CD14-positive monocyte (primary cell): ENCODE results near the gene SDF4. TPM values are rescaled to one million over a fixed set of nuclear protein-coding genes. Genes with fewer than 3 reads are reported as not detected.

Experiments
- DNase-seq, 3 donors: peaks; one replicate each; pipeline ENCODE4 v3.0.0-alpha.2; 2011 to 2022
- H2AFZ ChIP-seq: 2 replicates; pipeline ENCODE4 v1.6.0; 2012; ENCODE audit warnings: mild to moderate bottlenecking, low read depth, low read length, inconsistent platforms; ENCODE audit not compliant: insufficient read depth, poor library complexity, severe bottlenecking
- H3K27ac ChIP-seq, 2 donors: 1 replicate in 1 of 2; 2 replicates in 1 of 2; pipeline ENCODE4 v1.5.1; 2012 to 2013; ENCODE audit warnings: low read length in 2 of 2, control low read depth in 1 of 2, inconsistent platforms in 1 of 2, low read depth in 1 of 2, mild to moderate bottlenecking in 1 of 2
- H3K27me3 ChIP-seq, 2 donors: one replicate each; pipeline versions ENCODE4 v1.6.0 to v1.6.1; 2011 to 2013; ENCODE audit warnings: low read length in 2 of 2; ENCODE audit not compliant: control insufficient read depth in 2 of 2, insufficient read depth in 2 of 2
- H3K36me3 ChIP-seq, 2 donors: replicated peaks in 1 of 2; 1 replicate in 1 of 2; 2 replicates in 1 of 2; pipeline versions ENCODE4 v1.5.1 to v1.6.1; 2012 to 2013; ENCODE audit warnings: low read length in 2 of 2, control low read depth in 1 of 2, inconsistent platforms in 1 of 2, mild to moderate bottlenecking in 1 of 2; ENCODE audit not compliant: insufficient read depth in 2 of 2, control insufficient read depth in 1 of 2
- H3K4me1 ChIP-seq, 2 donors: 1 replicate in 1 of 2; 2 replicates in 1 of 2; pipeline versions ENCODE4 v1.5.1 to v1.6.1; 2012 to 2013; ENCODE audit warnings: low read length in 2 of 2, control low read depth in 1 of 2, inconsistent platforms in 1 of 2, mild to moderate bottlenecking in 1 of 2, moderate library complexity in 1 of 2; ENCODE audit not compliant: insufficient read depth in 2 of 2, control insufficient read depth in 1 of 2
- H3K4me2 ChIP-seq: replicated peaks from 2 replicates; pipeline ENCODE3; 2012; ENCODE audit warnings: low read length, moderate library complexity, mild to moderate bottlenecking; ENCODE audit not compliant: poor library complexity, severe bottlenecking; ENCODE audit errors: extremely low read depth
- H3K4me3 ChIP-seq, 3 experiments: fragments of 200-600 bp in 1 of 3; sonication (generic) in 1 of 3; replicated peaks in 1 of 3; 1 replicate in 2 of 3; 2 replicates in 1 of 3; pipeline ENCODE4 v1.5.1; 2011 to 2013; ENCODE audit warnings: low read length in 3 of 3, mild to moderate bottlenecking in 3 of 3, control low read depth in 2 of 3, low read depth in 2 of 3, inconsistent platforms in 1 of 3, moderate library complexity in 1 of 3
- H3K79me2 ChIP-seq: 2 replicates; pipeline ENCODE4 v1.6.0; 2012; ENCODE audit warnings: mild to moderate bottlenecking, control low read depth, inconsistent platforms, low read length, moderate library complexity; ENCODE audit not compliant: insufficient read depth
- H3K9ac ChIP-seq: 2 replicates; pipeline ENCODE4 v1.6.0; 2017; ENCODE audit warnings: low read length, mild to moderate bottlenecking; ENCODE audit not compliant: insufficient read depth, poor library complexity, severe bottlenecking
- H3K9me3 ChIP-seq, 2 donors: replicated peaks in 1 of 2; 1 replicate in 1 of 2; 2 replicates in 1 of 2; pipeline versions ENCODE4 v1.5.1 to v1.6.1; 2012 to 2013; ENCODE audit warnings: low read length in 2 of 2, control low read depth in 1 of 2; ENCODE audit not compliant: control insufficient read depth in 1 of 2, insufficient read depth in 1 of 2
- H4K20me1 ChIP-seq: 2 replicates; pipeline ENCODE4 v1.6.0; 2012; ENCODE audit warnings: mild to moderate bottlenecking, low read length, control low read depth, moderate library complexity; ENCODE audit not compliant: insufficient read depth
- H3K27ac Mint-ChIP-seq, 7 donors: one replicate each; pipeline ENCODE4 v1.8.0; 2020; ENCODE audit warnings: mild to moderate bottlenecking in 7 of 7, mixed read lengths in 7 of 7, moderate library complexity in 6 of 7, inconsistent platforms in 2 of 7
- H3K27me3 Mint-ChIP-seq, 3 donors: one replicate each; pipeline ENCODE4 v1.8.0; 2021 to 2022; ENCODE audit warnings: low read depth in 3 of 3, mild to moderate bottlenecking in 3 of 3, mixed read lengths in 3 of 3, moderate library complexity in 3 of 3, inconsistent platforms in 1 of 3
- H3K36me3 Mint-ChIP-seq, 2 donors: one replicate each; pipeline ENCODE4 v1.8.0; 2020; ENCODE audit warnings: mixed read lengths in 2 of 2, inconsistent platforms in 1 of 2, mild to moderate bottlenecking in 1 of 2
- H3K4me1 Mint-ChIP-seq: one replicate; pipeline ENCODE4 v1.8.0; 2020; ENCODE audit warnings: mild to moderate bottlenecking, mixed read lengths
- H3K4me3 Mint-ChIP-seq, 2 donors: one replicate each; pipeline ENCODE4 v1.8.0; 2020; ENCODE audit warnings: mild to moderate bottlenecking in 2 of 2, mixed read lengths in 2 of 2, moderate library complexity in 1 of 2
- H3K9me3 Mint-ChIP-seq, 7 donors: one replicate each; pipeline ENCODE4 v1.8.0; 2020 to 2022; ENCODE audit warnings: mixed read lengths in 7 of 7, mild to moderate bottlenecking in 6 of 7, moderate library complexity in 6 of 7, inconsistent platforms in 2 of 7
- CTCF ChIP-seq: fragments of 200-600 bp; IDR thresholded peaks from one replicate; pipeline ENCODE4 v1.8.0; 2022; ENCODE audit warnings: antibody characterized with exemption, mild to moderate bottlenecking
- WGBS: methylation state at CpG from one replicate; pipeline ENCODE4 v1.1.5; 2013; ENCODE audit warnings: missing lambda C conversion rate; ENCODE audit not compliant: insufficient coverage; 5-methylcytosine and 5-hydroxymethylcytosine counted together
- intact Hi-C, 2 donors: fragments of 100-400 bp; cut with micrococcal nuclease; formaldehyde crosslinking; loops; one replicate each; pipeline versions ENCODE4 v1.15.0 to v1.15.1; 2023
- polyA plus RNA-seq, 3 donors: library from polyadenylated mRNA; depleted of rRNA in 1 of 3; unstranded in 2 of 3; stranded (reverse) in 1 of 3; fragments of 300-500 nt in 2 of 3; fragments of >200 nt in 1 of 3; fragmentation: Illumina TruSeq in 2 of 3; gene quantifications; 1 replicate in 2 of 3; 2 replicates in 1 of 3; pipeline ENCODE4 v1.2.3, GENCODE V29; 2012 to 2021

SDF4 gene
- polyA plus RNA-seq, 3 donors = 81.7 to 98.9 (median 89.0) TPM

- peak overlapping the region in 1 of 2 donors; percentile 43 for H3K27ac ChIP-seq
- WGBS = 39% methylated on average over 20 of the region's 31 CpGs
- peaks cover 35% of the 10 kb centered on the region for H4K20me1 ChIP-seq
- H3K27me3 ChIP-seq = no peaks in the 10 kb centered on the region
- H2AFZ ChIP-seq = peak overlapping the region; percentile 88
- peaks cover 29 to 30% of the 10 kb centered on the region in 2 donors for H3K4me1 ChIP-seq
- Mint-ChIP-seq H3K27ac (peak overlapping the region in 3 of 7 donors; percentile 6 to 46 (median 30)), H3K4me1 (peaks cover 39% of the 10 kb centered on the region), H3K4me3 (peak overlapping the region; percentile 69 to 76), H3K9me3 (no peaks in the 10 kb centered on the region), H3K27me3 (peaks cover 0 to 3% (median 1%) of the 10 kb centered on the region in 3 donors), H3K36me3 (peaks cover 16 to 22% of the 10 kb centered on the region in 2 donors)
- peak overlapping the region; percentile 64 to 90 (median 82) for H3K4me3 ChIP-seq
- peaks cover 42% of the 10 kb centered on the region for H3K79me2 ChIP-seq
- DNase-seq = no peak
- H3K9me3 ChIP-seq = no peaks in the 10 kb centered on the region
- TF ChIP-seq CTCF = no peak
- peak overlapping the region; percentile 79 for H3K4me2 ChIP-seq
- intact Hi-C loops = no loop called here
- no peaks in the 10 kb centered on the region for H3K36me3 ChIP-seq
- H3K9ac ChIP-seq = peak overlapping the region; percentile 96
Measured at GRCh38 chr1:1274299-1274930, 42.6 kb upstream of the SDF4 start.

- intact Hi-C loops = no loop called here
- peaks cover 39% of the 10 kb centered on the region for H3K4me1 Mint-ChIP-seq
- Histone ChIP-seq H3K36me3 (peaks cover 0 to 3% of the 10 kb centered on the region in 2 donors), H2AFZ (peak within 1 kb of the TSS; percentile 88), H3K9me3 (no peaks in the 10 kb centered on the region), H3K27ac (peak within 1 kb of the TSS; percentile 47 to 88), H3K27me3 (no peaks in the 10 kb centered on the region), H4K20me1 (peaks cover 42% of the 10 kb centered on the region), H3K4me1 (peaks cover 29 to 30% of the 10 kb centered on the region in 2 donors), H3K9ac (peak within 1 kb of the TSS; percentile 96), H3K79me2 (peaks cover 48% of the 10 kb centered on the region), H3K4me3 (peak within 1 kb of the TSS; percentile 81 to 90 (median 82)), H3K4me2 (peak within 1 kb of the TSS; percentile 79)
- peak within 1 kb of the TSS; percentile 92 to 94 for H3K4me3 Mint-ChIP-seq
- WGBS = under 1% methylated on average over 75 of the region's 105 CpGs
- DNase-seq = peak; percentile 84 to 89 (median 86)
- H3K27me3 Mint-ChIP-seq = peaks cover 0 to 1% (median 1%) of the 10 kb centered on the region in 3 donors
- no peaks in the 10 kb centered on the region for H3K9me3 Mint-ChIP-seq
- TF ChIP-seq CTCF = no peak
- peak within 1 kb of the TSS; percentile 84 to 95 (median 93) for H3K27ac Mint-ChIP-seq
- H3K36me3 Mint-ChIP-seq = peaks cover 16 to 24% of the 10 kb centered on the region in 2 donors
Measured at GRCh38 chr1:1273512-1274298, 41.9 kb upstream of the SDF4 start, which contains the start of gene UBE2J2. Gene UBE2J2, minus strand, starts transcription at chr1:1273854. Its CDS starts 5,862 bp downstream, at chr1:1267992.
